GM12878 (cell line): ENCODE data around the gene NOD2. TPM values are rescaled to one million over a fixed set of nuclear protein-coding genes. Genes with fewer than 3 reads are reported as not detected.

Source experiments
- ATAC-seq: fragments of 200-7000 bp; cut with Tn5 transposase; 3 replicates; pipeline ENCODE4 v1.9.1; 2020; ENCODE audit warnings: mild to moderate bottlenecking, moderate library complexity
- Bru-seq: library from RNA; stranded (reverse); fragments of 400-500 nt; gene quantifications from one replicate; lab custom pipeline; 2021; lab: Mats Ljungman, UMichigan
- BruChase-seq, 2 experiments: library from RNA; stranded (reverse); fragments of 400-500 nt; gene quantifications; one replicate each; lab custom pipeline; 2021; lab: Mats Ljungman, UMichigan
- BruUV-seq: library from RNA; stranded (reverse); fragments of 400-500 nt; replicated peaks from 2 replicates; lab custom pipeline; 2021; lab: Mats Ljungman, UMichigan
- CTCF ChIA-PET: fragments of 300-600 bp; sonication (Branson Sonifier 250); formaldehyde crosslinking; extraction: SDS; loops from one replicate; lab custom pipeline; 2021; ENCODE audit warnings: inconsistent platforms; lab: Yijun Ruan, JAX
- POLR2A ChIA-PET: fragments of 350-600 bp; formaldehyde crosslinking; extraction: SDS; loops from one replicate; lab custom pipeline; 2021; ENCODE audit warnings: inconsistent platforms; lab: Charles Lee
- RAD21 ChIA-PET: fragments of 300-600 bp; sonication (Branson Sonifier 250); formaldehyde crosslinking; loops from one replicate; lab custom pipeline; 2023; ENCODE audit warnings: antibody characterized with exemption; ENCODE audit not compliant: unreplicated experiment; lab: Charles Lee
- SMC1A ChIA-PET: fragments of 300-600 bp; sonication (Branson Sonifier 250); formaldehyde crosslinking; loops from one replicate; lab custom pipeline; 2023; ENCODE audit not compliant: unreplicated experiment, uncharacterized antibody; lab: Charles Lee
- DNase-seq: peaks from one replicate; pipeline ENCODE4 v3.0.0-alpha.2; 2011; ENCODE audit warnings: low read depth, low spot score
- FAIRE-seq: peaks from 3 replicates; lab custom pipeline; 2011; peaks lifted over from hg19 to GRCh38; lab: Jason Lieb, UNC
- H2AFZ ChIP-seq: 2 replicates; pipeline ENCODE4 v1.6.0; 2011; ENCODE audit warnings: low read depth, low read length, control low read depth; ENCODE audit not compliant: control insufficient read depth
- H3K27ac ChIP-seq: 2 replicates; pipeline ENCODE4 v1.5.1; 2011; ENCODE audit warnings: control low read depth; ENCODE audit not compliant: control insufficient read depth, insufficient read depth
- H3K27me3 ChIP-seq, 2 experiments: replicated peaks in 1 of 2; 2 replicates each; pipeline versions ENCODE4 v1.6.0 to v1.6.1; 2011; ENCODE audit warnings: low read length in 1 of 2; ENCODE audit not compliant: control insufficient read depth in 2 of 2, insufficient read depth in 2 of 2
- H3K36me3 ChIP-seq, 2 experiments: 2 replicates each; pipeline ENCODE4 v1.5.1; 2011; ENCODE audit warnings: low read length in 1 of 2; ENCODE audit not compliant: control insufficient read depth in 2 of 2, insufficient read depth in 2 of 2
- H3K4me1 ChIP-seq: 2 replicates; pipeline ENCODE4 v1.6.1; 2011; ENCODE audit warnings: mild to moderate bottlenecking, low read length, moderate library complexity, mixed read lengths; ENCODE audit not compliant: control insufficient read depth, insufficient read depth
- H3K4me2 ChIP-seq: 2 replicates; pipeline ENCODE4 v1.6.0; 2011; ENCODE audit warnings: control low read depth; ENCODE audit not compliant: control insufficient read depth, insufficient read depth
- H3K4me3 ChIP-seq: fragments of 200-600 bp; sonication (generic); 2 replicates; pipeline ENCODE4 v1.5.1; 2016
- H3K79me2 ChIP-seq: 2 replicates; pipeline ENCODE4 v1.6.0; 2011; ENCODE audit warnings: low read length; ENCODE audit not compliant: control insufficient read depth, insufficient read depth
- H3K9ac ChIP-seq: 2 replicates; pipeline ENCODE4 v1.8.0; 2011; ENCODE audit warnings: low read length, control low read depth, mixed read lengths; ENCODE audit not compliant: control insufficient read depth, insufficient read depth
- H3K9me3 ChIP-seq: replicated peaks from 3 replicates; pipeline ENCODE4 v1.5.1; 2011; ENCODE audit warnings: mild to moderate bottlenecking, low read length; ENCODE audit not compliant: control insufficient read depth, insufficient read depth
- H4K20me1 ChIP-seq: 2 replicates; pipeline ENCODE4 v1.6.0; 2011; ENCODE audit not compliant: control insufficient read depth, insufficient read depth
- EGR1 ChIP-seq, 2 experiments: IDR thresholded peaks; 1 replicate in 1 of 2; 2 replicates in 1 of 2; pipeline ENCODE4 v1.6.1; 2011 to 2012; ENCODE audit warnings: low read depth in 2 of 2, low read length in 2 of 2, borderline replicate concordance in 1 of 2, mild to moderate bottlenecking in 1 of 2, moderate library complexity in 1 of 2
- GATAD2B ChIP-seq: fragments of 450-650 bp; conservative IDR thresholded peaks from 2 replicates; pipeline ENCODE4 v1.6.1; 2017; ENCODE audit warnings: low read depth, mild to moderate bottlenecking, moderate library complexity
- HDGF ChIP-seq: fragments of 450-650 bp; IDR thresholded peaks from 2 replicates; pipeline ENCODE4 v1.6.1; 2016; ENCODE audit warnings: antibody characterized with exemption
- IKZF1 ChIP-seq: fragments of 450-650 bp; conservative IDR thresholded peaks from 2 replicates; pipeline ENCODE4 v1.6.1; 2017; ENCODE audit warnings: antibody characterized with exemption, mild to moderate bottlenecking
- JUNB ChIP-seq: IDR thresholded peaks from 2 replicates; pipeline ENCODE4 v1.6.1; 2016; ENCODE audit warnings: antibody characterized with exemption, mild to moderate bottlenecking
- LARP7 ChIP-seq: fragments of 450-650 bp; IDR thresholded peaks from 2 replicates; pipeline ENCODE4 v1.6.1; 2017; ENCODE audit warnings: mild to moderate bottlenecking
- MTA2 ChIP-seq: fragments of 450-650 bp; IDR thresholded peaks from 2 replicates; pipeline ENCODE4 v1.6.1; 2016; ENCODE audit warnings: low read depth, mild to moderate bottlenecking, moderate library complexity
- NBN ChIP-seq: fragments of 450-650 bp; IDR thresholded peaks from 2 replicates; pipeline ENCODE4 v1.6.1; 2016
- POLR2A ChIP-seq: IDR thresholded peaks from 2 replicates; pipeline ENCODE4 v1.6.1; 2011; ENCODE audit warnings: low read depth, mild to moderate bottlenecking, low read length
- WGBS: methylation state at CpG from one replicate; pipeline ENCODE4 v1.1.6; 2016; ENCODE audit warnings: low lambda C conversion rate; ENCODE audit not compliant: insufficient replicate concordance, insufficient coverage; ENCODE audit errors: missing lambda C conversion rate; 5-methylcytosine and 5-hydroxymethylcytosine counted together
- in situ Hi-C: fragments of 300-500 bp; cut with MboI; formaldehyde crosslinking; loops from 9 replicates; pipeline ENCODE4 v1.14.3; 2018; ENCODE audit warnings: mixed read lengths
- intact Hi-C: fragments of 100-400 bp; cut with micrococcal nuclease; formaldehyde crosslinking; loops from one replicate; pipeline ENCODE4 v1.14.2; 2022; ENCODE audit not compliant: unreplicated experiment
- long read RNA-seq, 2 experiments: library from polyadenylated mRNA; unstranded; transcript quantifications; one replicate each; pipeline ENCODE4 v2.0.0, GENCODE V29; 2019 to 2020
- polyA minus RNA-seq, 3 experiments: library from RNA; depleted of rRNA, polyadenylated mRNA; stranded (reverse); fragments of >200 nt; gene quantifications; 2 replicates each; pipeline ENCODE4 v1.2.3, GENCODE V29; 2011
- polyA plus RNA-seq, 11 experiments: library from polyadenylated mRNA; depleted of rRNA in 4 of 11; unstranded in 6 of 11; stranded (reverse) in 5 of 11; fragments of >200 nt; fragmentation: Nextera tagmentation in 4 of 11; fragmentation: Illumina TruSeq in 1 of 11; extraction: Ambion mirVana in 4 of 11; extraction: Trizol in 1 of 11; gene quantifications; 1 replicate in 1 of 11; 2 replicates in 10 of 11; pipeline versions ENCODE4 v1.2.1 to v1.2.3, GENCODE V29; 2011 to 2016; ENCODE audit warnings: inconsistent platforms in 2 of 11, missing spikeins in 2 of 11, low read depth in 1 of 11
- total RNA-seq, 4 experiments: library from RNA; depleted of rRNA in 3 of 4; stranded (reverse); fragments of >200 nt in 3 of 4; fragmentation: Illumina TruSeq in 1 of 4; extraction: Trizol in 1 of 4; gene quantifications; 2 replicates each; pipeline versions ENCODE4 v1.2.1 to v1.2.3, GENCODE V29; 2013 to 2021
- TF ChIP-seq, protein P1 (sequence below): fragments of 450-650 bp; IDR thresholded peaks from 2 replicates; pipeline ENCODE4 v1.6.1; 2016; ENCODE audit warnings: mild to moderate bottlenecking
- TF ChIP-seq, protein P2 (sequence below): fragments of 450-650 bp; IDR thresholded peaks from 2 replicates; pipeline ENCODE4 v1.6.1; 2017; ENCODE audit warnings: mild to moderate bottlenecking
- TF ChIP-seq, protein P3 (sequence below): IDR thresholded peaks from 2 replicates; pipeline ENCODE4 v1.6.1; 2012; ENCODE audit warnings: mild to moderate bottlenecking, low read depth, low read length

NOD2 gene
- 190 and 241 TPM in 2 replicates for total RNA-seq (2013; cell fraction: nucleolus; rRNA removed)
- 9.9 and 13.4 TPM in 2 replicates for total RNA-seq (2014; rRNA removed)
- 5.8 and 6.9 TPM in 2 replicates for total RNA-seq (2014; rRNA removed; fragmentation: Illumina TruSeq; extraction: Trizol)
- 12.8 and 13.3 TPM in 2 replicates for total RNA-seq (2021)
- polyA plus RNA-seq (2011; ENCODE audit: low read depth): 4.5 TPM
- 10.4 and 18.6 TPM in 2 replicates for polyA plus RNA-seq (2011; rRNA removed)
- 24.3 and 24.8 TPM in 2 replicates for polyA plus RNA-seq (2011; cell fraction: cytosol; rRNA removed)
- polyA plus RNA-seq (2011; cell fraction: nucleus; rRNA removed): 58.1 and 59.5 TPM in 2 replicates
- polyA plus RNA-seq (2012): 8.1 and 9.0 TPM in 2 replicates
- polyA plus RNA-seq (2014; fragmentation: Illumina TruSeq; extraction: Trizol): 6.6 and 7.6 TPM in 2 replicates
- polyA plus RNA-seq (2014; fragmentation: Nextera tagmentation; extraction: Ambion mirVana): 1 to 10 TPM; 1.0 to 1.6 TPM
- polyA plus RNA-seq (2014; rRNA removed): 9.9 and 11.6 TPM in 2 replicates
- polyA plus RNA-seq (2016; fragmentation: Nextera tagmentation; extraction: Ambion mirVana): 1 to 10 TPM; 4.3 to 4.5 TPM
- 39.9 and 63.9 TPM in 2 replicates for polyA minus RNA-seq (2011; rRNA and poly(A)+ RNA removed)
- polyA minus RNA-seq (2011; cell fraction: cytosol; rRNA and poly(A)+ RNA removed): 13.1 and 17.5 TPM in 2 replicates
- 39.9 and 55.8 TPM in 2 replicates for polyA minus RNA-seq (2011; cell fraction: nucleus; rRNA and poly(A)+ RNA removed)
- percentile 85 among the genes with signal in this experiment for Bru-seq, nascent RNA
- BruChase-seq, experiment 1, labeled RNA remaining after a 6-hour chase: percentile 74 among the genes with signal in this experiment
- percentile 79 among the genes with signal in this experiment for BruChase-seq, experiment 2, labeled RNA remaining after a 2-hour chase
- long read RNA-seq, experiment 1, partial matches to known transcripts: 6 of 8 reads
- long read RNA-seq, experiment 1, other reads (novel, unspliced or antisense): 1 of 8 reads
- long read RNA-seq, experiment 2, partial matches to known transcripts: 5 of 15 reads
- long read RNA-seq, experiment 2, other reads (novel, unspliced or antisense): 10 of 15 reads

DNA sequence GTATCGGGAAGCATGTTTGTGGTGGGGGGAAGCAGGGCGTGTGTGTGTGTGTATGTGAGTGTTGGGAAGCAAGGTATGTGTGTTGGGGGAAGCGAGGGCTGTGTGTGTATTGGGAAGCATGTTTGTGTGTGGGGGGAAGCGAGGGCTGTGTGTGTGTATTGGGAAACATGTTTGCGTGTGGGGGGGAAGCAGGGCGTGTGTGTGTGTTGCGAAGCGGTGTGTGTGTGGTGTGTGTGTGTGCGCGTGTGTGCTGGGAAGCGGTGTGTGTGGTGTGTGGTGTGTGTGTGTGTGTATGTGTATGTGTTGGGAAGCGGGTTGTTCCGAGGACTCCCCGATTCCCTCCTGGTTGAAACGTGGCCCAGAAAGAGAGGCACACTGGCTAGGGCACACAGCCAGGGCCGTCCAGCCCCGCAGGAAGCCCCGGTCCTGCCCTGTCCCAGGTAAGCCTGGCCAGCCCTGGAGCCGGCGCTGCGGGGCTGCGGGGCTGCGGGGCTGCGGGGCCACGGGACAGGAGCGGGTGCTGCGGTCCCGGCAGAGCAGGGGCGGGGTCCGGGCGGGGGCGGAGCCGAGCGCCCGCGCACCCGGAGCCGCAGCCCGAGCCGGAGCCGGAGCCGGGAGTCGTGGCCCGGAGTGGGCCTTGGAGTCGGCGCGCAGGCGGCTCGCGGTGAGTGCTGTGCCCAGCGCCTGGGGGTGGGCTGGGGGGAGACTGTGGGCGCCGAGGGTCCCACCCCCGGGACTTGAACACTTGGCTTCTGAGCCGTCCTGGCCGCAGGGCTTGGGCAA, at the start of gene NOD2:
Gene NOD2 (plus strand): TSS at position 608 of the 783 bp plus-strand sequence. CDS start 5,890 bp downstream, outside the sequence.
- H3K9me3 ChIP-seq: no peaks in the 10 kb centered on the region
- H3K9ac ChIP-seq: peak within 1 kb of the TSS; percentile 74
- ChIA-PET RAD21 (interaction anchor here (7.4 to 9.9 kb wide), 2 partner anchors 9 to 53 kb away, joined by 112 to 121 read pairs; partner anchors contain the start of gene SNX20), POLR2A (interaction anchor here (0.5 to 8.3 kb wide), 3 partner anchors 11 to 51 kb away, joined by 3 to 104 read pairs (median 4); partner anchors contain the start of gene CYLD), CTCF (interaction anchor here (0.7 to 8.0 kb wide), 5 partner anchors 8 to 52 kb away, joined by 3 to 63 read pairs (median 7); partner anchors contain the start of gene SNX20), SMC1A (interaction anchor here (0.6 to 8.3 kb wide), 8 partner anchors 11 to 326 kb away, joined by 3 to 190 read pairs (median 6); partner anchors contain the start of genes CYLD and SNX20)
- no TSS peak for BruUV-seq
- H3K4me1 ChIP-seq: peaks cover 48% of the 10 kb centered on the region
- peak; percentile 23 for FAIRE-seq
- 29% methylated on average over 36 of the region's 56 CpGs for WGBS
- H3K27me3 ChIP-seq: no peaks in the 10 kb centered on the region
- peak within 1 kb of the TSS; percentile 100 for H3K4me2 ChIP-seq
- H3K4me3 ChIP-seq: peak within 1 kb of the TSS; percentile 72
- peak within 1 kb of the TSS; percentile 52 for H2AFZ ChIP-seq
- H3K79me2 ChIP-seq: peaks cover 45% of the 10 kb centered on the region
- intact Hi-C loops (no loop called here), in situ Hi-C loops (no loop called here)
- no peaks in the 10 kb centered on the region for H3K36me3 ChIP-seq
- H4K20me1 ChIP-seq: no peaks in the 10 kb centered on the region
- DNase-seq: no peak
- H3K27ac ChIP-seq: peak within 1 kb of the TSS; percentile 78
- peak; percentile 21 for ATAC-seq
- TF ChIP-seq, protein P1, sequence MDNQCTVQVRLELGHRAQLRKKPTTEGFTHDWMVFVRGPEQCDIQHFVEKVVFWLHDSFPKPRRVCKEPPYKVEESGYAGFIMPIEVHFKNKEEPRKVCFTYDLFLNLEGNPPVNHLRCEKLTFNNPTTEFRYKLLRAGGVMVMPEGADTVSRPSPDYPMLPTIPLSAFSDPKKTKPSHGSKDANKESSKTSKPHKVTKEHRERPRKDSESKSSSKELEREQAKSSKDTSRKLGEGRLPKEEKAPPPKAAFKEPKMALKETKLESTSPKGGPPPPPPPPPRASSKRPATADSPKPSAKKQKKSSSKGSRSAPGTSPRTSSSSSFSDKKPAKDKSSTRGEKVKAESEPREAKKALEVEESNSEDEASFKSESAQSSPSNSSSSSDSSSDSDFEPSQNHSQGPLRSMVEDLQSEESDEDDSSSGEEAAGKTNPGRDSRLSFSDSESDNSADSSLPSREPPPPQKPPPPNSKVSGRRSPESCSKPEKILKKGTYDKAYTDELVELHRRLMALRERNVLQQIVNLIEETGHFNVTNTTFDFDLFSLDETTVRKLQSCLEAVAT: peak; percentile 98
- peak; percentile 29; the same call in 1 of the 2 replicates for TF ChIP-seq MTA2
- peak; percentile 33; the same call in 1 of the 2 replicates for TF ChIP-seq LARP7
- peak in 1 of 2 experiments; percentile 75; a peak in 2 of 3 replicates for TF ChIP-seq EGR1 (IDR thresholded peaks at IDR 0.05; ENCODE audit: borderline replicate concordance in 1 of 2, low read depth in 2 of 2, low read length in 2 of 2)
- peak; percentile 62; the same call in 1 of the 2 replicates for TF ChIP-seq IKZF1
- TF ChIP-seq, protein P2, sequence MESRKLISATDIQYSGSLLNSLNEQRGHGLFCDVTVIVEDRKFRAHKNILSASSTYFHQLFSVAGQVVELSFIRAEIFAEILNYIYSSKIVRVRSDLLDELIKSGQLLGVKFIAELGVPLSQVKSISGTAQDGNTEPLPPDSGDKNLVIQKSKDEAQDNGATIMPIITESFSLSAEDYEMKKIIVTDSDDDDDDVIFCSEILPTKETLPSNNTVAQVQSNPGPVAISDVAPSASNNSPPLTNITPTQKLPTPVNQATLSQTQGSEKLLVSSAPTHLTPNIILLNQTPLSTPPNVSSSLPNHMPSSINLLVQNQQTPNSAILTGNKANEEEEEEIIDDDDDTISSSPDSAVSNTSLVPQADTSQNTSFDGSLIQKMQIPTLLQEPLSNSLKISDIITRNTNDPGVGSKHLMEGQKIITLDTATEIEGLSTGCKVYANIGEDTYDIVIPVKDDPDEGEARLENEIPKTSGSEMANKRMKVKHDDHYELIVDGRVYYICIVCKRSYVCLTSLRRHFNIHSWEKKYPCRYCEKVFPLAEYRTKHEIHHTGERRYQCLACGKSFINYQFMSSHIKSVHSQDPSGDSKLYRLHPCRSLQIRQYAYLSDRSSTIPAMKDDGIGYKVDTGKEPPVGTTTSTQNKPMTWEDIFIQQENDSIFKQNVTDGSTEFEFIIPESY: peak; percentile 90
- TF ChIP-seq, protein P3, sequence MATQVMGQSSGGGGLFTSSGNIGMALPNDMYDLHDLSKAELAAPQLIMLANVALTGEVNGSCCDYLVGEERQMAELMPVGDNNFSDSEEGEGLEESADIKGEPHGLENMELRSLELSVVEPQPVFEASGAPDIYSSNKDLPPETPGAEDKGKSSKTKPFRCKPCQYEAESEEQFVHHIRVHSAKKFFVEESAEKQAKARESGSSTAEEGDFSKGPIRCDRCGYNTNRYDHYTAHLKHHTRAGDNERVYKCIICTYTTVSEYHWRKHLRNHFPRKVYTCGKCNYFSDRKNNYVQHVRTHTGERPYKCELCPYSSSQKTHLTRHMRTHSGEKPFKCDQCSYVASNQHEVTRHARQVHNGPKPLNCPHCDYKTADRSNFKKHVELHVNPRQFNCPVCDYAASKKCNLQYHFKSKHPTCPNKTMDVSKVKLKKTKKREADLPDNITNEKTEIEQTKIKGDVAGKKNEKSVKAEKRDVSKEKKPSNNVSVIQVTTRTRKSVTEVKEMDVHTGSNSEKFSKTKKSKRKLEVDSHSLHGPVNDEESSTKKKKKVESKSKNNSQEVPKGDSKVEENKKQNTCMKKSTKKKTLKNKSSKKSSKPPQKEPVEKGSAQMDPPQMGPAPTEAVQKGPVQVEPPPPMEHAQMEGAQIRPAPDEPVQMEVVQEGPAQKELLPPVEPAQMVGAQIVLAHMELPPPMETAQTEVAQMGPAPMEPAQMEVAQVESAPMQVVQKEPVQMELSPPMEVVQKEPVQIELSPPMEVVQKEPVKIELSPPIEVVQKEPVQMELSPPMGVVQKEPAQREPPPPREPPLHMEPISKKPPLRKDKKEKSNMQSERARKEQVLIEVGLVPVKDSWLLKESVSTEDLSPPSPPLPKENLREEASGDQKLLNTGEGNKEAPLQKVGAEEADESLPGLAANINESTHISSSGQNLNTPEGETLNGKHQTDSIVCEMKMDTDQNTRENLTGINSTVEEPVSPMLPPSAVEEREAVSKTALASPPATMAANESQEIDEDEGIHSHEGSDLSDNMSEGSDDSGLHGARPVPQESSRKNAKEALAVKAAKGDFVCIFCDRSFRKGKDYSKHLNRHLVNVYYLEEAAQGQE: no peak
- TF ChIP-seq GATAD2B: peak; percentile 63; the same call in 1 of the 2 replicates
- peak; percentile 93 for TF ChIP-seq HDGF
- TF ChIP-seq JUNB: no peak
- TF ChIP-seq POLR2A: peak; percentile 54; the same call in 1 of the 2 replicates
- TF ChIP-seq NBN: peak; percentile 68
